ENCODE data around the gene SPINT2. TPM values are rescaled to one million over a fixed set of nuclear protein-coding genes. Genes with fewer than 3 reads are reported as not detected.

Gene SPINT2
- total and polyA plus RNA-seq, 4 donors, result 7.0 to 43.0 (median 10.7) TPM

DNA sequence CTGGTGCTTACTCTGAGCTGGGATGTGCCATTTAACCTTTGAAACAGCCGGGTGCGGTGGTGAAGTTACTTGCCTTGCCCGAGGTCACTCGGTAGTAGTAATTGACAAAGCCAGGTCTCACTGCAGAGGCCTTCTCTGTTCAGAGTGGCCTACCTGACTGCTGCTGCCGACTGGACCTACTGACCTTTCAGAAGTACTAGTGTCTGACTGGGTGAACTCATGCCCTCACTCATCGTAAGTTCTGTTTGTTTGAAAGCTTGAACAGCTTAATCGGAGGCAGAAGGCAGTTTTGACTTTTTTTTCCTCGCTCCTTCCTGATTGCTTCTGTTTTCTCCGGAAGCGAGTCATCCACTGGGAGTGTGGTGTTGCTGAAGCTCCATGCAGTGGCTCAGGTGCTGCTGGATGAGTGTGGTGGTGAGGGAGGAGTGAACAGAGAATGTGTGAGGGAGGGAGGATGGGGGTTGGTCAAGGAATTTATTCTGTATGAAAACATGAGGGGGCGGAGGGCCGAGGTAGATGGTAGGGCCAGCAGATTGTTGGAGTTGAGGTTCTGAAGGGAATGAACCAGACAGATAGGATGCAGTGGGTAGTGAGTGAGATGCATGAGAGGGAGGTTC is 2.7 kb downstream of the SPINT2 start:
- Histone ChIP-seq H3K27me3 (ENCODE audit: control insufficient read depth in 4 of 4, insufficient read depth in 4 of 4, low read length in 3 of 4) (no peaks in the 10 kb centered on the region), H3K9me3 (ENCODE audit: control insufficient read depth in 4 of 4, low read length in 3 of 4) (no peaks in the 10 kb centered on the region), H3K36me3 (ENCODE audit: control insufficient read depth in 4 of 4, insufficient read depth in 3 of 4, low read depth in 1 of 4, low read length in 3 of 4) (no peaks in the 10 kb centered on the region), H3K4me3 (ENCODE audit: low read depth in 1 of 3, low read length in 3 of 3) (no peak overlapping the region), H3K9ac (ENCODE audit: low read depth in 1 of 2, low read length in 2 of 2) (no peak overlapping the region), H3K27ac (ENCODE audit: low read depth in 1 of 2, low read length in 2 of 2) (peak overlapping the region; percentile 31 to 37), H3K4me1 (ENCODE audit: control insufficient read depth in 4 of 4, insufficient read depth in 4 of 4, low read length in 3 of 4) (peaks cover 0 to 12% (median 9%) of the 10 kb centered on the region in 4 donors)
- no peak for DNase-seq (ENCODE audit: low spot score)
- WGBS, result 58% methylated on average over 12 of the region's 12 CpGs
- TF ChIP-seq SP1 (IDR thresholded peaks at IDR 0.05), result no peak
- TF ChIP-seq RAD21 (IDR thresholded peaks at IDR 0.05), result no peak
- no peak for TF ChIP-seq HNF4G (IDR thresholded peaks at IDR 0.05)
- no peak for TF ChIP-seq RXRA (IDR thresholded peaks at IDR 0.05)

DNA sequence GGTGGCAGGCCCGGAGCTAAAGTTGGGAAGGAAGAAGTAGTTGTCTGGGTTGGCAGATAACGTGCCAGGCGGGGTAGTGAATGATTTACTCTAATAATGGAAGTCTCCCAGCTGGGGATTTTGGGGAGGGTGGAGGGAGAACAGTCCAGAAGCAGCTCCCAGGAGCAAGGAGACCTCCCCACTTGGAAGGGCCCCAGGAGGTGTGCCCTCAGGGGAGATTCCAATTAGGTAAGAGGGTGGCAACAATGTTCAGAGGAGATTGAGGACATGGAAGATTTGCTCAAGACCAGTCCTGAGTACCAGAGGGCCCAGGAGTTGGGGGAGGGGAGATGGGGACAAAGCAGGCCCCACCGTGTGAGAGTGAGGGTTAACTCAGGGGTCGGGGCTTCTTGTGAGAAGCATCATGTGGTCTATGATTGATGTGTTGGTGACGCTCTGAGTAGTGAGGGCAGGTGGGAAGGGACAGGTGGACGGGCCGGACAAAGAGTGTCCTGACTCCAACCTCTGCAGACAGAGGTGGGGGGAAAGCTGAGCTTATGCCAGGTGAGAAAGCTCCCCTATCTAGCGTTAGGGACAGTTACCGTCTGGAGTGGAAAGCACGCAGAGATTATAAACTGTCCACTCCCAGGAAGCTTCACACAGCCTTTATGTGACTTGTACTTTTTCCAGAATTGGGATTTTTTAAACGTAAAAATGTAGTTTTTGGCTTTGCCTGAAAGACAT is 3.5 kb downstream of the SPINT2 start:
- H3K4me3 ChIP-seq (ENCODE audit: low read depth in 1 of 3, low read length in 3 of 3), result no peak overlapping the region
- no peak for DNase-seq (ENCODE audit: low spot score)
- H3K27ac ChIP-seq (ENCODE audit: low read depth in 1 of 2, low read length in 2 of 2), result no peak overlapping the region
- H3K9me3 ChIP-seq (ENCODE audit: control insufficient read depth in 4 of 4, low read length in 3 of 4), result no peaks in the 10 kb centered on the region
- H3K4me1 ChIP-seq (ENCODE audit: control insufficient read depth in 4 of 4, insufficient read depth in 4 of 4, low read length in 3 of 4), result peaks cover 0 to 12% (median 9%) of the 10 kb centered on the region in 4 donors
- no peaks in the 10 kb centered on the region for H3K27me3 ChIP-seq (ENCODE audit: control insufficient read depth in 4 of 4, insufficient read depth in 4 of 4, low read length in 3 of 4)
- no peak overlapping the region for H3K9ac ChIP-seq (ENCODE audit: low read depth in 1 of 2, low read length in 2 of 2)
- no peaks in the 10 kb centered on the region for H3K36me3 ChIP-seq (ENCODE audit: control insufficient read depth in 4 of 4, insufficient read depth in 3 of 4, low read depth in 1 of 4, low read length in 3 of 4)
- 68% methylated on average over 12 of the region's 12 CpGs for WGBS
- TF ChIP-seq FOXA1 (IDR thresholded peaks at IDR 0.05), result no peak
- TF ChIP-seq HNF4A (conservative IDR thresholded peaks at IDR 0.05), result no peak
- TF ChIP-seq YY1 (IDR thresholded peaks at IDR 0.05), result no peak
- no peak for TF ChIP-seq JUND (IDR thresholded peaks at IDR 0.05)
- TF ChIP-seq, protein P1, sequence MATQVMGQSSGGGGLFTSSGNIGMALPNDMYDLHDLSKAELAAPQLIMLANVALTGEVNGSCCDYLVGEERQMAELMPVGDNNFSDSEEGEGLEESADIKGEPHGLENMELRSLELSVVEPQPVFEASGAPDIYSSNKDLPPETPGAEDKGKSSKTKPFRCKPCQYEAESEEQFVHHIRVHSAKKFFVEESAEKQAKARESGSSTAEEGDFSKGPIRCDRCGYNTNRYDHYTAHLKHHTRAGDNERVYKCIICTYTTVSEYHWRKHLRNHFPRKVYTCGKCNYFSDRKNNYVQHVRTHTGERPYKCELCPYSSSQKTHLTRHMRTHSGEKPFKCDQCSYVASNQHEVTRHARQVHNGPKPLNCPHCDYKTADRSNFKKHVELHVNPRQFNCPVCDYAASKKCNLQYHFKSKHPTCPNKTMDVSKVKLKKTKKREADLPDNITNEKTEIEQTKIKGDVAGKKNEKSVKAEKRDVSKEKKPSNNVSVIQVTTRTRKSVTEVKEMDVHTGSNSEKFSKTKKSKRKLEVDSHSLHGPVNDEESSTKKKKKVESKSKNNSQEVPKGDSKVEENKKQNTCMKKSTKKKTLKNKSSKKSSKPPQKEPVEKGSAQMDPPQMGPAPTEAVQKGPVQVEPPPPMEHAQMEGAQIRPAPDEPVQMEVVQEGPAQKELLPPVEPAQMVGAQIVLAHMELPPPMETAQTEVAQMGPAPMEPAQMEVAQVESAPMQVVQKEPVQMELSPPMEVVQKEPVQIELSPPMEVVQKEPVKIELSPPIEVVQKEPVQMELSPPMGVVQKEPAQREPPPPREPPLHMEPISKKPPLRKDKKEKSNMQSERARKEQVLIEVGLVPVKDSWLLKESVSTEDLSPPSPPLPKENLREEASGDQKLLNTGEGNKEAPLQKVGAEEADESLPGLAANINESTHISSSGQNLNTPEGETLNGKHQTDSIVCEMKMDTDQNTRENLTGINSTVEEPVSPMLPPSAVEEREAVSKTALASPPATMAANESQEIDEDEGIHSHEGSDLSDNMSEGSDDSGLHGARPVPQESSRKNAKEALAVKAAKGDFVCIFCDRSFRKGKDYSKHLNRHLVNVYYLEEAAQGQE (IDR thresholded peaks at IDR 0.05), result no peak
- TF ChIP-seq SP1 (IDR thresholded peaks at IDR 0.05), result no peak

DNA sequence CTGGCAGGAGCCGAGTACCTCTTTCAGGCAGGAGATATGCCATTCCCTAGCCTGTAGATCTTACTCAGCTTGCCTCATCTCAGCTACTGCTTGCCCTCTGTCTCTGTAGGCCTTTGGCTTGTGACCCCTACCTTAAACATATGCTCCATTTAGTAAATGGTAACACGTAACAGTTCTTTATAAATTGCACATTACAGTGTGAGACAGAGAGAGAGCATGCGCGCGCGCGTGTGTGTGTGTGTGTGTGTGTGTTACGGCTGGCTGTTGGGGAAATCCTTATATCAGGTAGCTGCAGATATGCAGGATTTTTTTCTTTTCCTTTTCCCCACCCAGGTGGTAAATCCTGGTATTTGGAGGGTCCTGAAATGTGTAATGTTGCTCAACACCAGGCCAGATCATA is 4.2 kb downstream of the SPINT2 start:
- no peaks in the 10 kb centered on the region for H3K36me3 ChIP-seq (ENCODE audit: control insufficient read depth in 4 of 4, insufficient read depth in 3 of 4, low read depth in 1 of 4, low read length in 3 of 4)
- H3K4me3 ChIP-seq (ENCODE audit: low read depth in 1 of 3, low read length in 3 of 3), result no peak overlapping the region
- no peak for DNase-seq (ENCODE audit: low spot score)
- H3K4me1 ChIP-seq (ENCODE audit: control insufficient read depth in 4 of 4, insufficient read depth in 4 of 4, low read length in 3 of 4), result peaks cover 0 to 12% (median 9%) of the 10 kb centered on the region in 4 donors
- H3K27ac ChIP-seq (ENCODE audit: low read depth in 1 of 2, low read length in 2 of 2), result no peak overlapping the region
- H3K27me3 ChIP-seq (ENCODE audit: control insufficient read depth in 4 of 4, insufficient read depth in 4 of 4, low read length in 3 of 4), result no peaks in the 10 kb centered on the region
- no peaks in the 10 kb centered on the region for H3K9me3 ChIP-seq (ENCODE audit: control insufficient read depth in 4 of 4, low read length in 3 of 4)
- H3K9ac ChIP-seq (ENCODE audit: low read depth in 1 of 2, low read length in 2 of 2), result no peak overlapping the region
- WGBS, result 80% methylated on average over 8 of the region's 8 CpGs
- no peak for TF ChIP-seq TAF1 (conservative IDR thresholded peaks at IDR 0.05)
- TF ChIP-seq GABPA (IDR thresholded peaks at IDR 0.05 in 1 of 2, conservative IDR thresholded peaks at IDR 0.05 in 1 of 2), result no peak
- TF ChIP-seq, protein P2, sequence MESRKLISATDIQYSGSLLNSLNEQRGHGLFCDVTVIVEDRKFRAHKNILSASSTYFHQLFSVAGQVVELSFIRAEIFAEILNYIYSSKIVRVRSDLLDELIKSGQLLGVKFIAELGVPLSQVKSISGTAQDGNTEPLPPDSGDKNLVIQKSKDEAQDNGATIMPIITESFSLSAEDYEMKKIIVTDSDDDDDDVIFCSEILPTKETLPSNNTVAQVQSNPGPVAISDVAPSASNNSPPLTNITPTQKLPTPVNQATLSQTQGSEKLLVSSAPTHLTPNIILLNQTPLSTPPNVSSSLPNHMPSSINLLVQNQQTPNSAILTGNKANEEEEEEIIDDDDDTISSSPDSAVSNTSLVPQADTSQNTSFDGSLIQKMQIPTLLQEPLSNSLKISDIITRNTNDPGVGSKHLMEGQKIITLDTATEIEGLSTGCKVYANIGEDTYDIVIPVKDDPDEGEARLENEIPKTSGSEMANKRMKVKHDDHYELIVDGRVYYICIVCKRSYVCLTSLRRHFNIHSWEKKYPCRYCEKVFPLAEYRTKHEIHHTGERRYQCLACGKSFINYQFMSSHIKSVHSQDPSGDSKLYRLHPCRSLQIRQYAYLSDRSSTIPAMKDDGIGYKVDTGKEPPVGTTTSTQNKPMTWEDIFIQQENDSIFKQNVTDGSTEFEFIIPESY (IDR thresholded peaks at IDR 0.05), result no peak
- TF ChIP-seq, protein P1 (IDR thresholded peaks at IDR 0.05), result no peak
- TF ChIP-seq NR2F2 (IDR thresholded peaks at IDR 0.05), result no peak
- TF ChIP-seq, protein P3, sequence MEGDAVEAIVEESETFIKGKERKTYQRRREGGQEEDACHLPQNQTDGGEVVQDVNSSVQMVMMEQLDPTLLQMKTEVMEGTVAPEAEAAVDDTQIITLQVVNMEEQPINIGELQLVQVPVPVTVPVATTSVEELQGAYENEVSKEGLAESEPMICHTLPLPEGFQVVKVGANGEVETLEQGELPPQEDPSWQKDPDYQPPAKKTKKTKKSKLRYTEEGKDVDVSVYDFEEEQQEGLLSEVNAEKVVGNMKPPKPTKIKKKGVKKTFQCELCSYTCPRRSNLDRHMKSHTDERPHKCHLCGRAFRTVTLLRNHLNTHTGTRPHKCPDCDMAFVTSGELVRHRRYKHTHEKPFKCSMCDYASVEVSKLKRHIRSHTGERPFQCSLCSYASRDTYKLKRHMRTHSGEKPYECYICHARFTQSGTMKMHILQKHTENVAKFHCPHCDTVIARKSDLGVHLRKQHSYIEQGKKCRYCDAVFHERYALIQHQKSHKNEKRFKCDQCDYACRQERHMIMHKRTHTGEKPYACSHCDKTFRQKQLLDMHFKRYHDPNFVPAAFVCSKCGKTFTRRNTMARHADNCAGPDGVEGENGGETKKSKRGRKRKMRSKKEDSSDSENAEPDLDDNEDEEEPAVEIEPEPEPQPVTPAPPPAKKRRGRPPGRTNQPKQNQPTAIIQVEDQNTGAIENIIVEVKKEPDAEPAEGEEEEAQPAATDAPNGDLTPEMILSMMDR (IDR thresholded peaks at IDR 0.05; ENCODE audit: low read depth, low read length, missing input control), result no peak
- TF ChIP-seq RXRA (IDR thresholded peaks at IDR 0.05), result no peak
- no peak for TF ChIP-seq JUND (IDR thresholded peaks at IDR 0.05)
- no peak for TF ChIP-seq FOXA1 (IDR thresholded peaks at IDR 0.05)
- TF ChIP-seq, protein P4, sequence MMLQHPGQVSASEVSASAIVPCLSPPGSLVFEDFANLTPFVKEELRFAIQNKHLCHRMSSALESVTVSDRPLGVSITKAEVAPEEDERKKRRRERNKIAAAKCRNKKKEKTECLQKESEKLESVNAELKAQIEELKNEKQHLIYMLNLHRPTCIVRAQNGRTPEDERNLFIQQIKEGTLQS (IDR thresholded peaks at IDR 0.05), result no peak
- TF ChIP-seq RAD21 (IDR thresholded peaks at IDR 0.05), result no peak
